HAP-1 (cell line): ENCODE measurements around the gene XRCC4.

Experiments
- DNase-seq, 2 experiments: peaks; one replicate each; pipeline ENCODE4 v3.0.0-alpha.2; 2016 to 2020; ENCODE audit warnings: low spot score in 2 of 2
- H3K27me3 ChIP-seq: fragments of 250-450 bp; sonication (Bioruptor Pico); 2 replicates; pipeline ENCODE4 v1.5.1; 2020; ENCODE audit warnings: low read depth, mild to moderate bottlenecking, moderate library complexity
- H3K36me3 ChIP-seq: fragments of 250-450 bp; sonication (Bioruptor Pico); replicated peaks from 2 replicates; pipeline ENCODE4 v1.5.1; 2020; ENCODE audit warnings: mild to moderate bottlenecking
- H3K4me1 ChIP-seq: fragments of 250-450 bp; sonication (Bioruptor Pico); 2 replicates; pipeline ENCODE4 v1.5.1; 2020; ENCODE audit warnings: mild to moderate bottlenecking
- H3K4me3 ChIP-seq: fragments of 250-450 bp; sonication (Bioruptor Pico); 2 replicates; pipeline ENCODE4 v1.5.1; 2020; ENCODE audit warnings: mild to moderate bottlenecking, moderate library complexity
- H3K9me3 ChIP-seq: fragments of 250-450 bp; sonication (Bioruptor Pico); 2 replicates; pipeline ENCODE4 v1.5.1; 2020; ENCODE audit warnings: mild to moderate bottlenecking, moderate library complexity
- in situ Hi-C: fragments of 300-500 bp; cut with MboI; formaldehyde crosslinking; loops from 3 replicates; pipeline ENCODE4 v1.14.3; 2020; ENCODE audit warnings: low sequenced_read_pairs, inconsistent platforms, mixed read lengths

Gene XRCC4

DNA sequence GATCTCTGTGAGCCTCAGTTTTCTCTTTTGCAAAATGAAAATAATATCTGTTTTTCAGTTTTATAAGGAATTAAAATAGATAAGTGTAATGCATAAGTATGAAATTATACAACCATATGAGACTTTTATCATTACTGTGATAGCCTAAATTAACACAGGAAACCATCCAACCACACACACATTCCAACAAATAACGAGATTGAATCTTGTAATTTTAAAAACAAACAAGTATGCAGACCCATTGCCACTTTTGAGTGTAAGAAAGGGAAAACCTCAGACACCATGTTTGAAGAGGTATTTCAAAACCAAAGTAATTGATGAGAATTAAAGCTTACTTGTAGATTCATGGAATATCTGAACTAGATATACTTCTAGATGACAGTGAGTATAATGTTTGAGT, 32.0 kb downstream of the XRCC4 start:
- Histone ChIP-seq H3K9me3 (no peaks in the 10 kb centered on the region), H3K27me3 (no peaks in the 10 kb centered on the region), H3K4me3 (no peak overlapping the region), H3K36me3 (no peaks in the 10 kb centered on the region; the same call in 1 of the 2 replicates), H3K4me1 (no peaks in the 10 kb centered on the region)
- DNase-seq: no peak
- in situ Hi-C loops: no loop called here

DNA sequence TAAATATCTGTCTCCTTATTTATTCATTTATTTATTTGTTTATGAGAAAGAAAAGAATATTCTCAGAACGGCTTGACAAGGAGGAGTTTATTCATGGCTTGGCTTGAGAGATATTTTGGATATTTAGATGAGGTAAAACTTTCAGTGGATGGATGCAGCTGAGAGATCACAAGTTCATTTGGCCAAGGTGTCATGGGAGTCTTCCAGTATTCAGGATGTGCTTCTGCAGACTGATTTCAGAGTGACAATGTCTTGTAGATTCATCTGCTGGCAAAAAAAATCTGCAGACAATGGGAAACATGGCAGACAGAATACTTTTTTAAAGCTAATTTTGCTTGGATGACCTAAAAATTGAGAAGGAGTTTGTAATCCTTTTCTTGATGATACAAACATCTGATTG, 38.5 kb downstream of the XRCC4 start:
- no peaks in the 10 kb centered on the region for H3K27me3 ChIP-seq
- DNase-seq: no peak
- H3K36me3 ChIP-seq: no peaks in the 10 kb centered on the region; the same call in 1 of the 2 replicates
- H3K9me3 ChIP-seq: no peaks in the 10 kb centered on the region
- no peak overlapping the region for H3K4me3 ChIP-seq
- H3K4me1 ChIP-seq: no peaks in the 10 kb centered on the region
- in situ Hi-C loops: no loop called here

DNA sequence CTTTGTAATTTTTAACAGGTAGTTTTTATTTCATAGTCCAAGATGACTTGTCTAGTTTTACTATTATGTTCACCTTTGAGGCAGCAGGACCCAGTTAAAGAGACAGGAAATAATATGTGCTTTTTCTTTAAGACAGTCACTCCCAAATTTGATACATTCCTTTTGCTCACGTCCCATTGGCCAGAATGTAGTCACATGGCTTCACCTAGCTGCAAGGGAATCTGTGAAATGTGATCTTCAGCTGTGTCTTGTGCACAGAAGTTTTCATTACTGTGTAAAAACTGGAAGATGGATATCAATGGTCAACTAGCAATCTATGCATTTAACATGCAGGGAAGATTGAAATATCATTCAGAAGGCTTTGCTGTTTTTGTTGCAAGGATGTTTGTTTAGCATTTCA, 41.1 kb downstream of the XRCC4 start:
- DNase-seq: no peak
- in situ Hi-C loops: no loop called here
- H3K4me3 ChIP-seq: no peak overlapping the region

GRCh38 chr5:83118976-83119375, 41.6 kb downstream of the XRCC4 start:
- no peaks in the 10 kb centered on the region for H3K4me1 ChIP-seq
- no peak for DNase-seq
- in situ Hi-C loops: no loop called here

More for the DNA sequence above, 41.1 kb downstream of the XRCC4 start:
- Histone ChIP-seq H3K9me3 (no peaks in the 10 kb centered on the region), H3K36me3 (no peaks in the 10 kb centered on the region), H3K27me3 (no peaks in the 10 kb centered on the region), H3K4me1 (no peaks in the 10 kb centered on the region)

DNA sequence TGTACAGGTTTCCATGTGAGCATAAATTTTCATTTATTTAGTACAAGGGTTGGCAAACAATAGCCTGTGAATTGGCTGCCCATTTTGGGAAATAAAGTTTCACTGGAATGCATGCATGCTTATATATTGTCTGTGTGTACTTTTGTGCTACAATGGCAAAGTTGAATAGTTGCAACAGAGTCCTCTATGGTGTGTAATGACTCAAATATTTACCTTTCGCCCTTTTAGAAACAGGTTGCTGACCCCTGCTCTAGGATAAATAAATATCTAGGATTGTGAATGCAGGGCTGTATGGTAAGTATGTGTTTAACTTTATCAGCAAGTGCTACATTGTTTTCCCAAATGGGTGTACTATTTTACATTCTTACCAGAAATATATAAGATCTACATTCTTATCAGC, 47.2 kb downstream of the XRCC4 start:
- Histone ChIP-seq H3K36me3 (no peaks in the 10 kb centered on the region), H3K27me3 (no peaks in the 10 kb centered on the region), H3K4me3 (no peak overlapping the region), H3K9me3 (no peaks in the 10 kb centered on the region), H3K4me1 (no peaks in the 10 kb centered on the region)
- in situ Hi-C loops: no loop called here
- no peak for DNase-seq

More at GRCh38 chr5:83118976-83119375, 41.6 kb downstream of the XRCC4 start:
- no peak overlapping the region for H3K4me3 ChIP-seq
- H3K27me3 ChIP-seq: no peaks in the 10 kb centered on the region
- H3K9me3 ChIP-seq: no peaks in the 10 kb centered on the region
- H3K36me3 ChIP-seq: no peaks in the 10 kb centered on the region

- no peak for DNase-seq
- Histone ChIP-seq H3K9me3 (no peaks in the 10 kb centered on the region), H3K36me3 (no peaks in the 10 kb centered on the region), H3K4me1 (no peaks in the 10 kb centered on the region), H3K4me3 (no peak overlapping the region), H3K27me3 (no peaks in the 10 kb centered on the region)
- in situ Hi-C loops: no loop called here
Observed at GRCh38 chr5:83125560-83125959, 48.2 kb downstream of the XRCC4 start.

DNA sequence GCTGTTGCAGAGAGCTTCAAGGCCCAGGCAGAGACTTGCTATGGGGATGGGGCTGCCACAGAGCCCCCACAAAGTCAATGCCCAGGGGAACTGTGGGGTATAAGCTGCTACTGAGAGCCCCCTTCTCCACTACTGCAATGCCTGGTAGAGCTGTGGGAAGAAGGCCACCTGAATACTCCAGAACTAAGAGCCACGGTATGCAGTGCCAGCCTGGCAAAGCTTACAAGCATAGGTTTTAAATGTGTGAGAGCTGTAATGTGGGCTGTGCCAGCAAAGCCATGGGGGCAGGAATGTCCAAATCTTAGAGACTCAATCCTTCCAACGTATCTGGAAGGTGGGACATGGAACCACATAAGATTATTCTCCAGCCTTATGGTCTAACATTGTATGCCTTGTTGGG, 49.2 kb downstream of the XRCC4 start:
- no peaks in the 10 kb centered on the region for H3K36me3 ChIP-seq
- no peak overlapping the region for H3K4me3 ChIP-seq
- no peaks in the 10 kb centered on the region for H3K4me1 ChIP-seq
- DNase-seq: no peak
- no peaks in the 10 kb centered on the region for H3K27me3 ChIP-seq
- in situ Hi-C loops: no loop called here
- H3K9me3 ChIP-seq: no peaks in the 10 kb centered on the region

DNA sequence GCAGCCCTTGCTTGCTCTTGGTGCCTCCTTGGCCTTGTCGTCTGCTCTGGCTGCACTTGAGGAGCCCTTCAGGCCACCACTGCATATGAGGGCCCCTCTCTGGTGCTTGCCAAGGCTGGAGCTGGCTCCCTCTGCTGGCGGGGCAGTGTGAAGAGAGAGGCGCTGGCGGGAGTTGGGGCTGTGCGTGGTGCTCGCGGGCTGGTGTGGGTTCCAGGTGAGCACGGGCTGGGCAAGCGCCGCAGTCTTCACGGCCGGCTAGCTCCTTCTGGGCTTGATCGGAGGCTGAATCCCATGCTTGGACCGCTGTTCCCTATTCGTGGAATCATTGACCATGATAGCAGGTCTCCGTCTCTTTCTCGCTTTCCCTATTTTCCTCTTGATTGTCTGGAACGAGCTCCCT, 56.5 kb downstream of the XRCC4 start:
- H3K9me3 ChIP-seq: no peaks in the 10 kb centered on the region
- no peaks in the 10 kb centered on the region for H3K36me3 ChIP-seq
- no peak overlapping the region for H3K4me3 ChIP-seq
- no peaks in the 10 kb centered on the region for H3K4me1 ChIP-seq
- DNase-seq: no peak
- no peaks in the 10 kb centered on the region for H3K27me3 ChIP-seq
- in situ Hi-C loops: no loop called here

DNA sequence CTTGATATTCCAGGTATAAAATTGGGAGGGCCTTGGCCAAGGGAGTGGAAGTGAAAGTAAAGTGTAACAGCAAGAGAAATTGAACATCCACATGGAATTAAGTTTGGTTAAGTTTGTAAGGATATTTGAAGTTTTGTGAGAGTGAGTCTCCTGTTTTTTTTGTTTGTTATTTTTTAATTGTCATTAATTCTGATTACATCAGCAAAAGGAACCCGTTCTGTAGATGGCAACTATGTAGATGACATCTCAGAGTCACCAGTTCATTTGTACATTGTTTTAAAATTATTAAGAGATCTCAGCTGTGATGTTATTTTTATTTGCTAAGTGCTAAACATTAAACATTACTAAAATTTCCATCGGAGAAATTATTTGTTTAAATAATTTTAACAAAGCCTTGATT, 65.2 kb downstream of the XRCC4 start:
- Histone ChIP-seq H3K4me3 (no peak overlapping the region), H3K4me1 (no peaks in the 10 kb centered on the region), H3K36me3 (no peaks in the 10 kb centered on the region), H3K27me3 (no peaks in the 10 kb centered on the region), H3K9me3 (no peaks in the 10 kb centered on the region)
- in situ Hi-C loops: no loop called here
- no peak for DNase-seq

DNA sequence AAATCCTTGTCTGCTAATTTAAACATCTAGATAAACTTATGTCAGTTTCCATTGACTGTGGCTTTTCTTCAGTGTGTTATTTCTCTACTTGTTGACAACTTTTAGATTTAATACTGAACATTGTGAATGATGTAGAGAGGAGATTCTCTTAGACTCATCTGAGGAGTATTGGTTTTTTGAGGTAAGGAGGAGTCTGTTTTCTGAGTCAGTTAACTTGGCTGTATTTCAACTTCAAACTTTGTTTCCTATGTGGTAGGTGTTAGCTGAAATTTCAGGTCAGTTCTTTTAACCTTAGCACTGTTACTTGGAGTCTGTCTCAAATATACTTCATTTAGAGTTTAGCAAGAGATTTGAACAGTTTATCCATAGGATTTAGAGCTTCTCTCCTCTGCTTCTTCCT, 67.9 kb downstream of the XRCC4 start:
- no peak for DNase-seq
- Histone ChIP-seq H3K36me3 (no peaks in the 10 kb centered on the region), H3K4me3 (no peak overlapping the region), H3K9me3 (no peaks in the 10 kb centered on the region), H3K27me3 (no peaks in the 10 kb centered on the region), H3K4me1 (no peaks in the 10 kb centered on the region)
- in situ Hi-C loops: no loop called here

DNA sequence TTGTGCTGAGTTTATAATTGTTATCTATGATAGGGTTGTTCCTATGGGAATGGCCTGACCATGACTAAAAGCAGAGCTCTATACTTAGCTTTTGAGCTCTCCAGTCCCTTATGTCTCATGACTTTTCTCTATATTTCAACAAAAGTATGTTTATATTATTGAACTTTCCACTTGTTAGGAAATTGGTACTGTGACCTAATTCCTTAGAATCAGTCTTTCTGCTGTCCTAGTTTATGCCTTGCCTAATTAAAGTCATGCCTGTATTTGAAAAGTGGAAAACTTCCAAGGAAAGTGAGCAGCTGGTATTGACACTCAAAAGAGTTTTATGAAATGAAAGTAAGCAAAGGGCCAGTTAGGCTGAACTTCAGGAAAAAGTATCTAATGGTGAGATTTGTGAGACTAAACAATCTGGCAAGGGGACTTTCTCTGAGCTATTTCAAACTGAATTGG, 68.6 kb downstream of the XRCC4 start:
- no peaks in the 10 kb centered on the region for H3K27me3 ChIP-seq
- in situ Hi-C loops: no loop called here
- H3K4me3 ChIP-seq: no peak overlapping the region
- H3K36me3 ChIP-seq: no peaks in the 10 kb centered on the region
- DNase-seq: no peak
- H3K4me1 ChIP-seq: no peaks in the 10 kb centered on the region
- no peaks in the 10 kb centered on the region for H3K9me3 ChIP-seq

DNA sequence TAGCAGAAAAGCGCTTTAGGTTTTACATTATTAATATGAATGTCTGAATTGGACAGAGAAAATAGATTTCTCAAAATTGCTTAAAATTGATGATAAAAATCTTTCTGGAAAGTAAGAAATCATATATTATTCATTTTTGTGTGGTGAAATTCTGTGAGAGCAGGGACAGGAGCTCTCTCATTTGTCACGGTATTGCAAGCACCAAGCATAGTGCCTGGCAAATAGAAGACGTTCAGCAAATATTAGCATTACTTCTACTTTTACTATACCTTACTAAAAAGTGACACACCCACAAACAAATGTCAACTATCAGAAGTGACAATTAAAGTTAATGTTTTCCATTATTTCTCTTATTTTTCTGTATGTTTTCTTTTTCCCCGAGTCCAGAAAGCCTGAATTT, 69.1 kb downstream of the XRCC4 start:
- no peak for DNase-seq
- Histone ChIP-seq H3K36me3 (no peaks in the 10 kb centered on the region), H3K9me3 (no peaks in the 10 kb centered on the region), H3K4me3 (no peak overlapping the region), H3K27me3 (no peaks in the 10 kb centered on the region), H3K4me1 (no peaks in the 10 kb centered on the region)
- in situ Hi-C loops: no loop called here

GRCh38 chr5:83147593-83147992, 70.2 kb downstream of the XRCC4 start:
- no peaks in the 10 kb centered on the region for H3K9me3 ChIP-seq
- in situ Hi-C loops: no loop called here
- no peaks in the 10 kb centered on the region for H3K36me3 ChIP-seq
- H3K4me1 ChIP-seq: no peaks in the 10 kb centered on the region
- H3K4me3 ChIP-seq: no peak overlapping the region
- DNase-seq: no peak
- no peaks in the 10 kb centered on the region for H3K27me3 ChIP-seq

GRCh38 chr5:83148370-83148769, 71.0 kb downstream of the XRCC4 start:
- H3K4me1 ChIP-seq: no peaks in the 10 kb centered on the region
- no peaks in the 10 kb centered on the region for H3K36me3 ChIP-seq
- in situ Hi-C loops: no loop called here
- H3K9me3 ChIP-seq: no peaks in the 10 kb centered on the region
- no peak overlapping the region for H3K4me3 ChIP-seq
- no peaks in the 10 kb centered on the region for H3K27me3 ChIP-seq
- no peak for DNase-seq

- in situ Hi-C loops: no loop called here
- DNase-seq: no peak
- H3K9me3 ChIP-seq: no peaks in the 10 kb centered on the region
- no peak overlapping the region for H3K4me3 ChIP-seq
- no peaks in the 10 kb centered on the region for H3K36me3 ChIP-seq
- H3K4me1 ChIP-seq: no peaks in the 10 kb centered on the region
- H3K27me3 ChIP-seq: no peaks in the 10 kb centered on the region
Observed at GRCh38 chr5:83149671-83150070, 72.3 kb downstream of the XRCC4 start.
